GM04503 (cell line): ENCODE measurements around the gene CD300LG.

Experiments
- DNase-seq: peaks from one replicate; pipeline ENCODE4 v3.0.0-alpha.2; 2012; ENCODE audit warnings: low read depth

The CD300LG gene

DNA sequence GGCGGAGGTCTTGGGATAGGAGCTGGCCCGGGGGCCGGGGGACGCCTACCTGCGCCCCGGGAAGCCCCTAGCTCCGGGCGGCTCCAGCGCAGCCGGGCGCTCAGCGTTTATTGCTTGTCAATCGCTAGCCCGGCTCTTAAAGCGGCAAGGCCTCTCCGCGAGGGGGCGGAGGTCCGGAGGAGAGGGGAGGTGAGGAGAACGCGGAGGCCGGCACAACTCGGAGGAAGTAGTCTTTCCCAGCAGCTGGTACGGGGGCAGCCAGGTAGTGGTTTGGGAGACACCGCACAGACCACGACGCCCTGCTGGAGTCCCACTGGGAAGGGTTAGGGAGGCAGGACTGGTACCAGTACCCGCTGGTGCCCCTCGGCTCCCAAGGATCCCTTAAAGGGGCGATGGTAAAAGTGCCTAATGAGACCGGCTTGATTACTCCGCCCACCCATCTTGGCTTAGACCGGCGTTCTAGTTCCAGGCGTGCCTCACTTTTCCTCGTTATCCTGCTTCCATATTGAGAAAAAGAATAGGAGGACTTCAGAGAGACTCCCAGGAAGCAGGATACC is 60.5 kb downstream of the CD300LG start, which contains the start of gene MPP2:
MPP2 (minus strand) TSS at position 112 of the 557 bp plus-strand sequence. CDS start 3,076 bp downstream, outside the sequence.
- no peak for DNase-seq

GRCh38 chr17:43907998-43908721 is 61.2 kb downstream of the CD300LG start:
- DNase-seq, result no peak

DNA sequence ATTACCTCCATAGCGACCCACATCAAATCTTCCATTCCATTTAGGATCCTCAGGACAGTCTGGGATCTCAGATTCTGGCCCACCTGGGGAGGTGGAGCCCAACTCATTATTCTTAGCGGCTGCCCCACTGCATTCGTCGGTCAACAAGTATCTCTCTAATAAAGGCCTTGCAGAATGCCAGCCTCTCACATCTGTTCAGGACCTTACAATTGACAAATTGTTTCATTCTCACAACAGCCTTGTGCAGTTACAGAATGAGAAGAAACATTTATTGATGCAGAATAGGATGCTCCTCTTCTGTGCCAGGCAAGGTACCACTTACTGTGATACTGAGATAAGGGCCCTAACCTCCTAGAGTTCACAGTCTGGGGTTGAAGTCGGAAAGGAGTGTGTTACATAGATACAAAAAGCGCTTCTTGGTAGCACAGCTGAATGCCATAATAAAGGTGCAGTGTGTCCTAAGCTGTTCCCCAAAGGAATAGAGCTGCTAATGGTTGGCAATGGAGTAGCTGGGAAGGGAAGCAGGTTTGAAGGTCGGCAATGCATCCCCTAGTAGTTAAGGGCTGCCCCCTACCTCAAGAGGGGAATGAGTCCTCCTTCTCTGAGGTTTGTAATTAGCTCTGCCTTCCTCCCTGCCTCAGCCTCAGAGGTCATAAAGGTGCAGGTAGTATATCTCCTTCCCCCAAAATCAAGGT is 62.7 kb downstream of the CD300LG start:
- DNase-seq, result no peak

DNA sequence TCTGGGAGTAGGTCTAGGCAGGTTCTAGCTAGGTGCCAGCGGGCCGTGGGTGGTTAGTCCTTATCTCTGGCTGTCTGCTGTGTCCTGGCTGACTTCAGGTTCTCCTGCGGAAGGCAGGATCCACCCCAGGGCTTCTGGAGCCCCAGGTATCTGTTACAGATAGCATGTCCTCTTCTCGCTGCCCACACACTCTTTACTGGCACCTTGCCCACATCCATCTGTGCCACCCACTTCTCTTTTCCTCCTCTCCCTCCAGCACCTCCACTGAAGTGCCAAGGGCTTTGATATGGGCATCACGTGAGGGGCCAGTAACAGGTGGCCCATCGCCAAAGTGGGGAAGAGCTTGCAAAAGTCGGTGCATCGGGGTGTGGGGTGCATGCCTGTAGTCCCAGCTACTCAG is 64.9 kb downstream of the CD300LG start:
- DNase-seq, result no peak

GRCh38 chr17:43912635-43913304 is 65.8 kb downstream of the CD300LG start:
- DNase-seq, result no peak
